ENCODE measurements around the gene C1orf35.
"Not testable (repeated sequence)": the region's sequence is repeated elsewhere in the genome, so short reads cannot be mapped to it uniquely, and the experiment has no call there.

The C1orf35 gene

DNA sequence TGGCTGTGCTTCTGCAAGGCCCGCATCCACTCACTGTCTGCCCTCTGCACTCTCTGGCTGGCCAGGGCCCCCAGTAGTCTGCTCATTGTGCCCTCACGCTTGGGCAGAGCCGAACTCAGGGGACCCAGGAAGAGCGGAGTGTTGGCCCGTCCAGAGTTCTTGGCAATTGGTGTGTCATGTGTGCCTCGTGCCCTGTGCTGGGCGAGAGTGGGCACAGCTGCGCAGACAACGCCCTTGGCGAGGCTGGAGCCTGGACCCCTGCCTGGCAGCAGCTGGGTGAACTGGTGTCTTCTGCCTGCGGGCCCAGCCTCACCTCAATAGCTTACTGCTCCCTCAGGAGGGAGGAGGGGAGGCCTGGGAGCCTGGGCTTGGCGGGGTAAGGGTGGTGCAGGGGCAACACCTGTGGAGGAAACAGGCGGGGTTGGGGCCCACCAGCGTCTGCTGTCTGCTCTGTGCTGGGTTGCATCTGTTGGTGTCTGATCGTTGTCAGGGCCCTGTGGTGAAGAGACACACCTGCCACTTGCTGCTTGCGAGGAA lies 39.1 kb upstream of the C1orf35 start:
- peak; percentile 70 for DNase-seq

DNA sequence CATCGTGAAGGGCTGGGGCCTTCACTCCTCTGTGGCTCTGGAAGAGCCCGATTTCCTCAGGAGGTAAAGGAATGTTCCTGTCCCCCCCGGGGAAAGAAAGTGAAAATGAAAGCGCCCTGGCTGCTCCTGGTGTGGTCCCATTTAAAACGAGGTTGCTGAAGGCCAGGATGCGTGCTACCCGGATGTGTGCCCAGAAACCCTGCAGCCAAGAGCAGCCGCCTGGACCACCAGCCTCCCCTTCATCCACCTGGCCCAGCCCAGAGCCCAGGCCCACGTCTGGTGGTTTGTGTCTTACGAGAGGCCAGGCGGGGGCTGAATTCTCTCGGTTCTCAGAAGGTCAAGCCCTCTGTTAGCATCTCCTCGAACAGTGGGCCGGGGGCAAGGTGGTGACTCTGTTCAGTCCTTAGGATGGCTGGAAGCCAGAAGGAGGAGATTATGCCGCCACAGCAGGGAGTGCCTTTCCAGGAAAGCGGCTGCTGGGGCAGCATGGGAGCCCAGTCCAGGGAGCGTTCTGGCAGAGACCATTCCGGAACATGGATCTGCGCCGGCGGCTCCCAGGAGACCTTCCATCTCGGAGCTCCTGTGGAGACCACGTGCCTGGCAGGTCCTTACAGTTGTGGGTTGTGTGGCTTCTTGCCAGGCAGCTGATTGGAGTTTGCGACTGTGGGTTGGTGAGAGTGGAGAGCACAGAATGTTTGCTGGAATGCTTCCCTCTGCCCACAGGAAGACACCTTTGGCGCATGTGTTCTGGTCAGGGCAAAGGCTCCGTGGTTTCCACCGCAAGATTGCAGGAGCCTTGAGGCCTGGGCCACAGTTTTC lies 38.3 kb upstream of the C1orf35 start:
- DNase-seq = peak; percentile 63

DNA sequence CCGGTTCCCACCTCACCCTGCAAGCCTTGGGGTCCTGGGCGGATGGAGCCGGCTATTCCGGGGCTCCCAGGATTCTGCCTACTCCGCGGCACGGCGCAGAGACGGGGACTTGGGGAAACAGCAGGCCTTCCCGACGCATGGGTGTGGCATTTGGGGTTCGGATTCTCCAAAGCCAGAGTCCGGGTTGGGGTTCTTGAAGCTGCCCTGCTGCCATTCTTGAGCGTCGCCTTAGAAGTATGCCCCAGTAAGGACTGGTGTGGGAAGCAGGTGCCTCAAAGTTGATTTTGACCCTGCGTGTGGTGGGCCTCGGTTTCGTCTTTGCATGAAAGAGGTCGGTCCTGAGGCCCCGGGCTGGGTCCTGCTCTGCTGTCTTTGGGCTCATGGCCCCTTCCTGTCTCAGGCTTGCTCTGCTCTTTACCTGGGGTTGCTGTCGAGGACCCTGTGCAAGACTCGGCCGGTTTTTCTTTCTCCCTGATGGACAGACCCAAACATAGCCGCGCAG lies 37.6 kb upstream of the C1orf35 start:
- no peak for DNase-seq

DNA sequence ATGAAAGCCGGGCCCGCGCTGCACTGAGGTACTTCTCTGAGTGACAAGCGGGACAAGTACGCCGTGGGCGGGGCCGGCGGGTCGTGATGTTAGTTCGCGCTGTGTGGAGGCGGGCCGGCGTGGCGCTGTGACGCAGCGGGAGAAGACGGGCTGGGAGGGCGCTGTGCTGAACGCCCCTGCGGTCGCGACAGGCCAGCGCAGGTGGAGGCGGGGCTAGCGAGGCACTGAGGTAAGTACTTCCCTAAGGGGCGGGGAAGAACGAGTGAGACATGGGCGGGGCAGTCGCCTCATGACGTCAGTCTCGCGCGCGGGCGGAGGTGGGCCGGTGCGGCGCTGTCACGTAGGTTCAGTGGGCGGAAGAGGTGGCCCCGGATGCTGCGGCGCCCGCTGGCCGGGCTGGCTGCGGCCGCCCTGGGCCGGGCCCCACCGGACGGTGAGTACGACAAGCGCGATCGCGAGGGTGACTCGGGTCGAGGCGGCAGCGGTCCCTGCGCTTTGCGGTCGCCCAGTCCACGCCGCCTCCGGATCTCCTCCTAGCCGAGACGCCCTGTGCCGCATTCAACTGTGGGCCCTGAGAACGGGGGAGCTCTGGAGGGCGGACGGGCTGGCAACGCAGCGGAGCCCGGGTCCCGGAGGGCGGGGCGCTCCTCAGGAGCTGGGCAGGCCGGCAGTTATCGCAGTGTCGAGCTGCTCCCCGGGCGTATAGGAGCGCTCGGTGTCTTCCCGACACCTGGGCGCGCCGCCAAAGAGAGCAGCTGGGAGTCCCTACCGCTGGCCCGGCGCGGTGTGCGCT lies 37.0 kb upstream of the C1orf35 start, which contains the start of gene GUK1:
Gene GUK1 (plus strand): TSS at position 349 of the 793 bp plus-strand sequence. CDS start 24 bp downstream, at position 373.
- peak; percentile 100 for DNase-seq

DNA sequence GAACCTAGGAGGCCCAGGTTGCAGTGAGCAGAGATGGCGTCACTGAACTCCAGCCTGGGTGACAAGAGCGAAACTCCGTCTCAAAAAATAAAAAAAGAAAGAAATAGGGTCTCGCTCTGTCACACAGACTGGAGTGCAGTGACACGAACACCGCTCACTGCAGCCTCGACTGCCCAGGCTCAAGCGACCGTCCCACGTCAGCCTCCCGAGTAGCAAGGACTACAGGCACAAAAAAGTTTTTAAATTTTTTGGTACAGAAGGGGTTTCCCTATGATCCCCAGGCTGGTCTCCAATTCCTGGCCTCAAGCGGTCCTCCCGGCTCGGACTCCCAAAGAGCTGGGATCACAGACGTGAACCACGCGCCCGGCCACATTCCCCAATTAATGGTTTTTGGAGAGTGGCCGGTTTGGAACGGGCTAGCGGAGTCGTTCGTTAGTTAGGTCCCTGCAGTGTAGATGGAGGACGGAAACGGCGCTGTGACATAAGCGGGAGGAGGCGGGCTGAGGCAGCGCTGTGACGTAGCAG lies 36.3 kb upstream of the C1orf35 start:
- DNase-seq = no peak

DNA sequence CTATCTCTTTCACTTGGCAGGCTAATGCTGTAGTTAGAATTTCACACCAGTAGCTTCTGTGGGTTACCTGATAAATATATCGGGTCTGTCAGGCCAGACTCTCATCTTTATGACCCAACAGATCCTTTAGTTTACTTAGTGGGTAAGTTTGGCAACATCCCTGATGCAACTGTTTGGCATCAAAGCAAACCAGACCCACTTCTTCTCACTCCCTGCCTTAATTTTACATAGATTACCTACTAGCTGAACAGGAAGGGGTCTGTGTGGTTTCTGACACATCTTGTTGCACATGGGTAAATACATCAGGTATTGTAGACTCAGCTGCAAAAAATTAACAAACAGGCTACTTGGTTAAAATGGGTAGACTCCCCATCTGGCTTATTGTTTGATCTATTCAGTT lies 33.8 kb upstream of the C1orf35 start:
- DNase-seq = no peak

DNA sequence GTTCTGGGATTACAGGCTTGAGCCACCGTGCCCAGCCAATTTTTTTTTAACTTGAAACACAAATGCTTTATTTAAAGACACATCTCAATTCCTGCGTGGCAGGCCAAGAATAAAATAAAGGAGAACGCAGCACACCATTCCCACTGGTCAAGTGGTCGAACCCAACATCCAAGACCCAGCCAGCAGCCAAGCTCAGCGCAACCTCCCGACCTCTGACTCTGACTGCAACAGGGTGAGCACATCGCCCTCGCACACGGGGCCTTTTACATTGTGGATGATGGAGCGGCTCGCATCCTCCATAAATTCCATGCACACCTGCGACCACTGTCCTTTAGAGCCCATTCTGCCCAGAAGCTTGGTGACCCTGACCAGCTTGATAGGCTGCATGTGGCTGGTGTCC lies 31.5 kb upstream of the C1orf35 start:
- no peak for DNase-seq

DNA sequence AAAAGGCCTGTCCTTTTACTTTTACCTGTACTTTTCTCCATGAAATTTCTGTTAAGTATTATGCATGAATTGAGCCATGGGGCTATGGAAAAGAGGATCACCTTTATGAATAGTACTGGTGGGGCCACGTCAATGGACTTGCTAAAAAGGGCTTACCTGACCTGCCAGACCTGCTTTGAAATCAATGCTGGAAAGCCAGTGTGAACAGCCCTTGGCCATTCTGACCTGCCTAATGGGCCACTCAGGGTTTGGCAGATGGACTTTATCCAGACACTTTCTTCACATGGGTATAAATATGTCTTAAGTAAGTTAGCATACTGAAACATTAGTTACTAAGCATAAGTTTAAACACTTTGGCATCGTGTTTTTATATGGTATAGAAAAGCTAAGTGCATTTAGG lies 28.6 kb upstream of the C1orf35 start:
- DNase-seq = no peak

DNA sequence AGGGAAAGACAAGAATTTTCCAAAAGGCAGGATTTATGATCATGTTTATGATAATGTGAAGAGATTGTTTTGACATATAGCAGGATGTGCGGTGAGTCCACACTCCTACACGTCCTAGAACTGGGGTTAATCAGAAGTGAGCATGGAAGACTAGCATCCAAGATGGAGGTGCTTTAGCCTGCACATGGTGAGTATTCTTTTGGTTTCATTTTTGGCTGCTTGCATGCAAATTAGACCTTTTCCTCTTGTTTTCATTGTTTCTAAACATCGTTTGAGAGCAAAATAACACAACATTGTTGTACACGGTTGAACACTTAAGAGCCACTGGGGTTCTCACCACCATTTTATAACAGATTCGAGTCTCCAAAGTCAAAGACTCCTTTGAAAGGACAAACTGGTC lies 22.1 kb upstream of the C1orf35 start:
- DNase-seq = no peak

DNA sequence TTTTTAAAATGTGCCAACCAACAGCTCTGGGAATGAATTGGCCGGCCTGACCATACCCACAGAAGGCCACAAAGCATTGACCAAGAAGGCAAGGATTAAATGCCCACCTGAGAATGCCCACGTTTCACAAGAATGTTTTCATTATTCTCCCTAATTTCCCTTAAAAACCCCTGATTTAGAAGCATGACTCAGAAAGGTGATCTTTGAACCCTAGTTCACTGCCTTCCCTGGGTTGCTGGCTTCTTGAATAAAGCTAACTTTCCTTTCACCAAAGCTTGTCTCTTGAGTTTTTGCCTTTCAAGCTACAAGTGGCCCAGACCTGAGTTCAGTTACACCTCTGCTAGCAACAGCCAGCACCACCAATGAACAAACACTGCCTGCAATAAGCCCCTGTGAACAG lies 20.4 kb upstream of the C1orf35 start:
- DNase-seq = no peak

DNA sequence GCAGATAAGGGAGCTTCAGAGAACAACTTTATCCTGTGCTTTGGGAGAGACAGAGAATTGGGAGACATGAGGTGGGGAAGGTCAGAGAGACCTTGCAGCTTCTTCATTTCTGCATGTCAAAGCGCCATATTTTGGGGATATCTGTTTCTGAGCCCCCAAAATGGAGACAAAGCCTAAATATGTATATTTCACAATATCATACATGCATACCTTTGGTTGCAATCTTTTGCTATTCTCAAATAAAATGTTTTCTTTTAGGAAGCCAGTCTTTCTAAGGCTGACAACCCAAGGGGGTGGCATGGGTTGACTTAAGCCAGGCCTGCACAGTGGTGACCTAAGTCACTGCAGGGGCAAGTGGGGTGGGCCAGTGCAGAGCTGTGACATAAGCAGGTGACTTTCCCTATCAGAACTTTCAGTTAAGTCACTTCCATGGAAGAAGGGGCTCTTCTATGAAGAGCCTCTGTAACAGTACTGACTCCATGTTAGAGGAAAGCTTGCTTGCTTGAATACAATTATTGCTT lies 19.9 kb upstream of the C1orf35 start:
- no peak for DNase-seq

DNA sequence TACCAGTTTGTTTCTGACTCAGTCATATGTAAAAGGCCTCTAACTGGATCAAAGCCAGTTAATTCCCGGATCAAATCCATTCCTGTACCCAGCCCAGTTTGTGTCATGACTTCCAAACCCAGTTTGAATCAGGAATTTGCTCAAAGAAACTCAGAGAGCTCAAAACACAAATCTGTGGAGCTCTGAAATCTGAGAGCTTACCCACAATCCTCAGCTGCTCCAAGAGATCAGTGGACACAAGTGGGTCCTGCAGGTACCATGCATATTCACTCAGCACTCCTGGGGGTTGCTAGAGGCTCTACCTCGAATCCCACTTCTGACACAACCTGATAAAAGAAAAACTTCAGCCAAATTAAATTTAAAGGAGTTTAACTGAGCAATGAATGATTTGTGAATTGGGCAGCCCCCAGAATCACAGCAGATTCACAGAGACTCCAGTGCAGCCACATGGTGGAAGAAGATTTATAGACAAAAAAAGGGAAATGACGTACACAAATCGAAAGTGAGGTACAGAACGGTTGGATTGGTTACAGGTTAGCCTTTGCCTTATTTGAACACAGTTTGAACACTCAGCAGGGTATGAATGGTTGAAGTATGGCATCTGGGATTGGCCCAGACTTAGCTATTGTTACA lies 17.8 kb upstream of the C1orf35 start:
- DNase-seq = peak; percentile 29

DNA sequence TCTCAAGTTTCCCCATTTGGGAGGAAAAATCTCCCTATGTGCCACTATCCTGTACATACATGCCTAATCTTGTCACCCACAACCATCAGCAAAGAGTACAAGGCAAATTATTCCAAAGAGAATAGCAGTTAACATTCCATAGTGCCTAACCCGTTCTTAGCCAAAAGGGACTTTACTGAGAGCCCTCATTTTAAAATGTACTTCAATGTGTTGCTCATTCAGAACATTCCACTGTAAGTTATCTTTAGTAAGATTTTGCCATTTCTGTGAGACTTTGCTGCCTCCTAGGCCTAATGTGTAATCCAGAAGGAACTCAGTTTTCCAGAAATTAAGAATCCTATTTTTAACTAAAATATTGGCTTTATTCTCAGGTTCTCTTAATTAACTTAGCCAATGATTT lies 17.2 kb upstream of the C1orf35 start:
- no peak for DNase-seq

DNA sequence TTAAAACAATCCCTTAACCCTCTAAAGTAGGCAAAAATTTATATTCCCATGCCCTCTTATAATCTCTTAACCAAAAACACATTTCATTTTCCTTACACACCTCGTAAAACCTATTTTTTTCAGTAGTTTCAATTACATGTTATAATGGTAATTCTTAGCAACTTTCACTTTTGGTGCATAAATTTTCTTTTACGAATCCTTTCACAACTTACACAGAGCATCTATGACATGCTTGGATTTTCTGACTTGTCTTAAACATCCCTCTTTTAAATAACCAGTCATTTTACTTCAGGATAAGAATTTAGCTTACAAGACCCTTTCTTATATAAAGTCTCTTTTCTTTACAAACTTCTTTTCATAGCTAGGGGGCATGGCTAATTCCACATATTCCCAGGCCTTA lies 14.9 kb upstream of the C1orf35 start:
- peak; percentile 21 for DNase-seq

DNA sequence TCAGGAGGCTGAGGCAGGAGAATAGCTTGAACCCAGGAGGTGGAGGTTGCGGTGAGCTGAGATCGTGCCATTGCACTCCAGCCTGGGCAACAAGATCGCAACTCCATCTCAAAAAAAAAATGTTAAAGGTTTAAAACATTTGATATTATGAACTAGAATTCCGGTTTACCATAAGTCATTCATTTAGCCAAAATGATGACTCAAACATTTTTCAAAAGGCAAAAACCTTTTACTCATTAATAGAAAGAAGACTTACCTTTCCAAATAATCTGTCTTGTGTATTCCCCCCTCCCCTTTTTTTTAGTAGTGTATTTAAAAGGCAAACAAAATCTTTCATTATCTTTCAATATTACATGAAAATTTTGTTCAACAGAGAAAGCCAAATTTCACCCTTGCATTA lies 14.2 kb upstream of the C1orf35 start:
- no peak for DNase-seq

DNA sequence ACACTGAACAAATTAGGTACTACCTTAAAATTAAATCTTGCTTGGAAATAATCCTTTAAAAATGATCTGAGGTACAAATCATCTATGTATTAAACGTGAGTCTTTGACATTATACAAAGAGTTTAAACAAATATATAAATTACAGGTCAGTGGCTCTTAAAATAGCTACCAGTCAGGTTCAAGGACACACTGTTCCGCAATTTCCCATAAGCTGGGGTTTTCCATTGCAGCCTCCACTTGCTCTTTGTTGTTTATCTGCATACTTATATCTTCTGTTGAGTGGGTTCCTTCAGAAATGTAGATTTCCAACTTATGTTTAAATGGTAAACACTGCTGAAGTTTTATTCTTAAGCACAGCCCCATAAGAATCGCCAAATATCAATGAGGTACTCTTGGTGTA lies 11.7 kb upstream of the C1orf35 start:
- DNase-seq = no peak

DNA sequence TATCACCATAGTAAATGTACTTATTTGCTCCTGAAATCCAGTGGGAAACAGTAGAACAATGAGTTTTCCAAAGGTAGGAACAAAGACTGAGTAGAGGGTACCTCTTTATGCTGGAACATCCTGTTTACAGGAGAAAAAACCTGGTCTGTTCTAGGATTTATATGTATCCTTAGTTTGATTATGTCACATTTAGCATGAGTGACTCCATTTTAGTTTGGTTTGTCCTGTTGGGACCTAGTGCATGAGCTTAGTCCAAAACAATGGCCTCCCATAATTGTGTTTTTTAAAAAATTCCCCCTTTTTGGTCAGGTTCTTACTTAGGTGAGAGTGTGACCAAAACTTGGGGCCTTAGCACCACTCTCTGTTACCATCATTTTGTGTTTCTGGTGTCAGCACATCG lies 9.5 kb upstream of the C1orf35 start:
- DNase-seq = no peak

DNA sequence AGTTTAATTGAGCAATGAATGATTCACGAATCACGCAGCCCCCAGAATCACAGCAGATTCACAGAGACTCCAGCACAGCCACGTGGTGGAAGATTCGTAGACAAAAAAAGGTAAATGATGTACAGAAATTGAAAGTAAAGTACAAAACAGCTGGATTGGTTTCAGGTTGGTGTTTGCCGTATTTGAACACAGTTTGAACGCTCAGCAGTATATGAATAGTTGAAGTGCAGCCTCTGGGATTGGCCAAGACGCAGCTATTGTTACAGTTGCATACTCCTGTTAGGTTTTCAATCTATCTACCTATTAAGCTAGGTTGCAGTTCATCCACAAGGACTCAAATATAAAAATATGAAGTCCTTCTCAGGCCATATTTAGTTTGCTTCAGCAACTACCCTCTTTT lies 9.0 kb upstream of the C1orf35 start:
- DNase-seq = no peak

DNA sequence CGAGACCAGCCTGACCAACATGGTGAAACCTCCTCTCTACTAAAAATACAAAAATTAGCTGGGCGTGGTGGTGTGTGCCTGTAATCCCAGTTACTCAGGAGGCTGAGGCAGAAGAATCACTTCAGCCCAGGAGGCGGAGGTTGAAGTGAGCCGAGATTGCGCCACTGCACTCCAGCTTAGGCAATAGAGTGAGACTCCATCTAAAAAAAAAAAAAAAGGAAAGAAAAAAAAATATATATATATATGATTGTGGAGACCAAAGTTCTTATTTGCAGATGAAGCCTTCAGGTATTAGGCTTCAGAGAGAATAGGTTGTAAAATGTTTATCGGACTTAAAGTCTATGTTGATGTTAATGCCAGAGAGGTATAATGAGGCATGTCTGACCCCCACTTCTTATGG lies 8.2 kb upstream of the C1orf35 start:
- DNase-seq = not testable (repeated sequence)

DNA sequence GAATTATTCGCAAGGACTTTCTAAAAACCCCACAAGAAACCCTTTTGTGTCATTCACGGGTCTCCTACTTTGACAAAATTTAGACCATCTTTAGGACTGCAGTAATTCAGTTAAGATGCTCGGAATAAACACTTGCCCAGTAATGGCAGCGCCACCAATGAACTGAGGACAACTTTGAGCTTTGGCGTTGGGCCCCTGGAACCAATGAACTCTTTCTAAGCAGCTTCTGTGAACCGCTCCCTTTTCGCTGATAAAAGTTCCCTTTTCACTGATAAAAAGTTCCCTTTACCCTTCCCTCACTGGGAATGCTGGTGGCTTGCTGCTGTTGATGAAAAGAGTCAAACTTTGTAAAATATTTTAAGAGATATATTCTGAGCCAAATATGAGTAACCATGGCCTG lies 7.4 kb upstream of the C1orf35 start:
- DNase-seq = no peak

DNA sequence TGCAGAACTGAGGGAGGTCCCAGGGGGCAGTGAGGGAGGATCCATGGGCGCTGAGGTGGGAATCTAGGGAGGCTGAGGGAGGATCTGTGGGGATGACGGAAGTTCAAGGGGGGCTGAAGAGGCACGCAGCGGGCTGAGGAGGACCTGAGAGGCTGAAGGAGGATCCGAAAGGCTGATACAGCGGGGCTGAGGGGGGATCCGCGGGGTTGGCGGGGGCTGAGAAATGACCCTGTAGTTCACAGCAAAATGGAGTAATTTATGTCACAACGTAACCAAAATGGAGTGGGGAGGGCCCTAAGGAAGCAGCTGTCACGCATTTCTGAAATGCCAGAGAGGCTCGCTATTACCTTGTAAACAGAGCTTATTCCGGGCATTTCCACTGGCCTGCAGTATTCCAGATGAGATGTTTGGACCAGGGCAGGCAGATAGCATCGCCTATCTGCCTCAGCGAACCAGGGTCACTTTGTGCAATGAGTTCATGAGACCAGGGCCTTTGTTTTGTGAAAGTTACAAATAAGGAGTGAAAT lies 6.9 kb upstream of the C1orf35 start:
- no peak for DNase-seq
